Activated naive CD4-positive, alpha-beta T cell (primary cell): ENCODE measurements around the gene MKI67.
A peak's percentile ranks its signal among the peaks of the same experiment; 100 is the strongest.

Experiments
- DNase-seq, 4 experiments: peaks; one replicate each; lab custom pipeline; 2025; lab: John Stamatoyannopoulos, UW

MKI67 gene

GRCh38 chr10:128081720-128082119 lies 44.5 kb downstream of the MKI67 start:
- DNase-seq: no peak

GRCh38 chr10:128081222-128081621 lies 45.0 kb downstream of the MKI67 start:
- no peak for DNase-seq

- DNase-seq: no peak
Measured at GRCh38 chr10:128080641-128081040, 45.6 kb downstream of the MKI67 start.

- DNase-seq: no peak
Measured at GRCh38 chr10:128080231-128080630, 46.0 kb downstream of the MKI67 start.

- peak in 1 of 4 experiments; percentile 22 for DNase-seq
Measured at GRCh38 chr10:128078136-128078969, 47.9 kb downstream of the MKI67 start.

- DNase-seq: no peak
Measured at GRCh38 chr10:128077155-128077875, 48.9 kb downstream of the MKI67 start.

- no peak for DNase-seq
Measured at GRCh38 chr10:128074589-128074988, 51.6 kb downstream of the MKI67 start.

- DNase-seq: no peak
Measured at GRCh38 chr10:128073890-128074289, 52.3 kb downstream of the MKI67 start.

- no peak for DNase-seq
Measured at GRCh38 chr10:128072941-128073645, 53.1 kb downstream of the MKI67 start.

GRCh38 chr10:128072046-128072445 lies 54.2 kb downstream of the MKI67 start:
- no peak for DNase-seq

GRCh38 chr10:128071417-128071782 lies 54.8 kb downstream of the MKI67 start:
- DNase-seq: no peak

- DNase-seq: no peak
Measured at GRCh38 chr10:128070721-128071416, 55.4 kb downstream of the MKI67 start.

- DNase-seq: no peak
Measured at GRCh38 chr10:128070161-128070560, 56.1 kb downstream of the MKI67 start.

- DNase-seq: peak; percentile 34 to 74 (median 68)
Measured at GRCh38 chr10:128069351-128070051, 56.7 kb downstream of the MKI67 start.

GRCh38 chr10:128068398-128069285 lies 57.6 kb downstream of the MKI67 start:
- DNase-seq: no peak

GRCh38 chr10:128067691-128068397 lies 58.4 kb downstream of the MKI67 start:
- no peak for DNase-seq

GRCh38 chr10:128066870-128067382 lies 59.3 kb downstream of the MKI67 start:
- DNase-seq: no peak

- DNase-seq: no peak
Measured at GRCh38 chr10:128065881-128066534, 60.2 kb downstream of the MKI67 start.

GRCh38 chr10:128064970-128065580 lies 61.1 kb downstream of the MKI67 start:
- no peak for DNase-seq
